Activated B cell treated with CpG ODN at 0.5 μM for 24 hours (primary cell): ENCODE results near the gene CHD5. TPM values are rescaled to one million over a fixed set of nuclear protein-coding genes. Genes with fewer than 3 reads are reported as not detected.

Experiments
- ATAC-seq: fragments of 200-7000 bp; cut with Tn5 transposase; one replicate; pipeline ENCODE4 v1.10.0; 2021; ENCODE audit warnings: low read depth, mild to moderate bottlenecking, moderate library complexity
- CTCF ChIA-PET: fragments of 350-600 bp; sonication (Branson Sonifier 250); formaldehyde crosslinking; loops from one replicate; lab custom pipeline; 2021; ENCODE audit warnings: antibody characterized with exemption; lab: Charles Lee
- POLR2A ChIA-PET: fragments of 350-600 bp; sonication (Branson Sonifier 250); formaldehyde crosslinking; loops from one replicate; lab custom pipeline; 2021; ENCODE audit warnings: antibody characterized with exemption; lab: Charles Lee
- DNase-seq: peaks from one replicate; pipeline ENCODE4 v3.0.0; 2022
- H3K27ac Mint-ChIP-seq: one replicate; pipeline ENCODE4 v1.8.0; 2020; ENCODE audit warnings: mixed read lengths
- H3K27me3 Mint-ChIP-seq: one replicate; pipeline ENCODE4 v1.8.0; 2021; ENCODE audit warnings: mixed read lengths
- H3K36me3 Mint-ChIP-seq: one replicate; pipeline ENCODE4 v1.8.0; 2021; ENCODE audit warnings: low read depth, mixed read lengths
- H3K4me1 Mint-ChIP-seq: one replicate; pipeline ENCODE4 v1.8.0; 2021; ENCODE audit warnings: mixed read lengths
- H3K4me3 Mint-ChIP-seq: one replicate; pipeline ENCODE4 v1.8.0; 2020; ENCODE audit warnings: mild to moderate bottlenecking, mixed read lengths
- H3K9me3 Mint-ChIP-seq: one replicate; pipeline ENCODE4 v1.8.0; 2020; ENCODE audit warnings: mixed read lengths
- CTCF ChIP-seq: fragments of 200-600 bp; IDR thresholded peaks from one replicate; pipeline ENCODE4 v1.8.0; 2022; ENCODE audit warnings: antibody characterized with exemption, mild to moderate bottlenecking
- intact Hi-C: fragments of 100-400 bp; cut with micrococcal nuclease; formaldehyde crosslinking; loops from one replicate; pipeline ENCODE4 v1.15.1; 2024
- total RNA-seq: library from RNA; stranded (reverse); gene quantifications from 2 replicates; pipeline ENCODE4 v1.2.3, GENCODE V29; 2022

The CHD5 gene
- total RNA-seq, 1 donor from 2014 or later, result 0.31 TPM

- POLR2A ChIA-PET, result no interaction called here
- H3K36me3 Mint-ChIP-seq, result no peaks in the 10 kb centered on the region
- no peaks in the 10 kb centered on the region for H3K9me3 Mint-ChIP-seq
- ATAC-seq, result no peak
- CTCF ChIA-PET, result no interaction called here
- no peak for DNase-seq
- no peak overlapping the region for H3K4me3 Mint-ChIP-seq
- no peak for TF ChIP-seq CTCF
- peaks cover 4% of the 10 kb centered on the region for H3K27me3 Mint-ChIP-seq
- intact Hi-C loops, result no loop called here
- no peak overlapping the region for H3K27ac Mint-ChIP-seq
- no peaks in the 10 kb centered on the region for H3K4me1 Mint-ChIP-seq
Observed at GRCh38 chr1:6106321-6106731, 73.8 kb downstream of the CHD5 start.

GRCh38 chr1:6105763-6106162 is 74.4 kb downstream of the CHD5 start:
- Mint-ChIP-seq H3K4me1 (no peaks in the 10 kb centered on the region), H3K36me3 (no peaks in the 10 kb centered on the region), H3K9me3 (no peaks in the 10 kb centered on the region), H3K27me3 (peaks cover 4% of the 10 kb centered on the region), H3K4me3 (no peak overlapping the region), H3K27ac (no peak overlapping the region)
- intact Hi-C loops, result no loop called here
- TF ChIP-seq CTCF, result no peak
- DNase-seq (no peak), ATAC-seq (no peak)
- CTCF ChIA-PET, result no interaction called here
- POLR2A ChIA-PET, result no interaction called here

GRCh38 chr1:6105218-6105679 is 74.9 kb downstream of the CHD5 start:
- peaks cover 4% of the 10 kb centered on the region for H3K27me3 Mint-ChIP-seq
- no peaks in the 10 kb centered on the region for H3K4me1 Mint-ChIP-seq
- no peak overlapping the region for H3K4me3 Mint-ChIP-seq
- no peaks in the 10 kb centered on the region for H3K36me3 Mint-ChIP-seq
- DNase-seq, result no peak
- ChIA-PET CTCF (no interaction called here), POLR2A (no interaction called here)
- H3K27ac Mint-ChIP-seq, result no peak overlapping the region
- no peaks in the 10 kb centered on the region for H3K9me3 Mint-ChIP-seq
- no peak for TF ChIP-seq CTCF
- no peak for ATAC-seq
- intact Hi-C loops, result no loop called here

GRCh38 chr1:6104631-6105030 is 75.5 kb downstream of the CHD5 start:
- Mint-ChIP-seq H3K9me3 (no peaks in the 10 kb centered on the region), H3K27ac (no peak overlapping the region), H3K4me3 (no peak overlapping the region), H3K27me3 (peaks cover 4% of the 10 kb centered on the region), H3K4me1 (no peaks in the 10 kb centered on the region), H3K36me3 (no peaks in the 10 kb centered on the region)
- no peak for DNase-seq
- ATAC-seq, result no peak
- ChIA-PET POLR2A (no interaction called here), CTCF (no interaction called here)
- intact Hi-C loops, result no loop called here
- TF ChIP-seq CTCF, result no peak

- intact Hi-C loops, result no loop called here
- no peak for DNase-seq
Observed at GRCh38 chr1:6103854-6104530, 76.1 kb downstream of the CHD5 start.

More at GRCh38 chr1:6103854-6104530, 76.1 kb downstream of the CHD5 start:
- no peak for TF ChIP-seq CTCF
- ATAC-seq, result no peak
- H3K9me3 Mint-ChIP-seq, result no peaks in the 10 kb centered on the region
- no peak overlapping the region for H3K4me3 Mint-ChIP-seq
- no peaks in the 10 kb centered on the region for H3K36me3 Mint-ChIP-seq
- CTCF ChIA-PET, result no interaction called here
- POLR2A ChIA-PET, result no interaction called here
- peaks cover 4% of the 10 kb centered on the region for H3K27me3 Mint-ChIP-seq
- no peak overlapping the region for H3K27ac Mint-ChIP-seq
- H3K4me1 Mint-ChIP-seq, result no peaks in the 10 kb centered on the region
